Endothelial cell (in vitro differentiated cells): ENCODE measurements around the gene NPAS1. TPM values are rescaled to one million over a fixed set of nuclear protein-coding genes. Genes with fewer than 3 reads are reported as not detected.

Experiments used
- DNase-seq: peaks from one replicate; pipeline ENCODE4 v3.0.0; 2021; ENCODE audit warnings: low spot score
- H3K27ac Mint-ChIP-seq: one replicate; pipeline ENCODE4 v1.8.0; 2021; ENCODE audit warnings: mixed read lengths, inconsistent platforms; ENCODE audit not compliant: unreplicated experiment
- H3K27me3 Mint-ChIP-seq: one replicate; pipeline ENCODE4 v1.8.0; 2021; ENCODE audit warnings: mild to moderate bottlenecking, moderate library complexity, mixed read lengths, inconsistent platforms; ENCODE audit not compliant: unreplicated experiment
- H3K36me3 Mint-ChIP-seq: one replicate; pipeline ENCODE4 v1.8.0; 2021; ENCODE audit warnings: mild to moderate bottlenecking, low read depth, mixed read lengths, inconsistent platforms; ENCODE audit not compliant: unreplicated experiment
- H3K4me1 Mint-ChIP-seq: one replicate; pipeline ENCODE4 v1.8.0; 2021; ENCODE audit warnings: mild to moderate bottlenecking, mixed read lengths, inconsistent platforms; ENCODE audit not compliant: unreplicated experiment
- H3K4me3 Mint-ChIP-seq: one replicate; pipeline ENCODE4 v1.8.0; 2021; ENCODE audit warnings: mild to moderate bottlenecking, mixed read lengths, inconsistent platforms; ENCODE audit not compliant: unreplicated experiment
- H3K9me3 Mint-ChIP-seq: one replicate; pipeline ENCODE4 v1.8.0; 2021; ENCODE audit warnings: mixed read lengths, inconsistent platforms; ENCODE audit not compliant: unreplicated experiment
- total RNA-seq: library from RNA; stranded (reverse); fragmentation: NEBNext Ultra II Directional; extraction: Animal tissue kit (Norgen Biotek cat#: 25700); gene quantifications from one replicate; pipeline ENCODE4 v1.2.1, GENCODE V29; 2021; ENCODE audit not compliant: unreplicated experiment
- TF ChIP-seq, protein P1 (sequence below): fragments of 200-600 bp; sonication (generic); IDR thresholded peaks from one replicate; pipeline ENCODE4 v1.5.0; 2021; ENCODE audit warnings: antibody characterized with exemption; ENCODE audit not compliant: unreplicated experiment

NPAS1 gene
- total RNA-seq, 1 donor from 2014 or later, result 1.0 TPM

- H3K27ac Mint-ChIP-seq, result no peak overlapping the region
- no peaks in the 10 kb centered on the region for H3K36me3 Mint-ChIP-seq
- no peaks in the 10 kb centered on the region for H3K9me3 Mint-ChIP-seq
- peak overlapping the region; percentile 92 for H3K4me3 Mint-ChIP-seq
- peaks cover 11% of the 10 kb centered on the region for H3K4me1 Mint-ChIP-seq
- DNase-seq, result peak; percentile 94
- TF ChIP-seq, protein P1, sequence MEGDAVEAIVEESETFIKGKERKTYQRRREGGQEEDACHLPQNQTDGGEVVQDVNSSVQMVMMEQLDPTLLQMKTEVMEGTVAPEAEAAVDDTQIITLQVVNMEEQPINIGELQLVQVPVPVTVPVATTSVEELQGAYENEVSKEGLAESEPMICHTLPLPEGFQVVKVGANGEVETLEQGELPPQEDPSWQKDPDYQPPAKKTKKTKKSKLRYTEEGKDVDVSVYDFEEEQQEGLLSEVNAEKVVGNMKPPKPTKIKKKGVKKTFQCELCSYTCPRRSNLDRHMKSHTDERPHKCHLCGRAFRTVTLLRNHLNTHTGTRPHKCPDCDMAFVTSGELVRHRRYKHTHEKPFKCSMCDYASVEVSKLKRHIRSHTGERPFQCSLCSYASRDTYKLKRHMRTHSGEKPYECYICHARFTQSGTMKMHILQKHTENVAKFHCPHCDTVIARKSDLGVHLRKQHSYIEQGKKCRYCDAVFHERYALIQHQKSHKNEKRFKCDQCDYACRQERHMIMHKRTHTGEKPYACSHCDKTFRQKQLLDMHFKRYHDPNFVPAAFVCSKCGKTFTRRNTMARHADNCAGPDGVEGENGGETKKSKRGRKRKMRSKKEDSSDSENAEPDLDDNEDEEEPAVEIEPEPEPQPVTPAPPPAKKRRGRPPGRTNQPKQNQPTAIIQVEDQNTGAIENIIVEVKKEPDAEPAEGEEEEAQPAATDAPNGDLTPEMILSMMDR, result peak; percentile 98
- peaks cover 5% of the 10 kb centered on the region for H3K27me3 Mint-ChIP-seq
Observed at GRCh38 chr19:47035127-47036096, 15.8 kb downstream of the NPAS1 start.

- no peaks in the 10 kb centered on the region for H3K36me3 Mint-ChIP-seq
- peaks cover 4% of the 10 kb centered on the region for H3K27me3 Mint-ChIP-seq
- TF ChIP-seq, protein P1, result no peak
- peaks cover 11% of the 10 kb centered on the region for H3K4me1 Mint-ChIP-seq
- DNase-seq, result no peak
- H3K9me3 Mint-ChIP-seq, result no peaks in the 10 kb centered on the region
- peak overlapping the region; percentile 92 for H3K4me3 Mint-ChIP-seq
- H3K27ac Mint-ChIP-seq, result no peak overlapping the region
Observed at GRCh38 chr19:47036097-47036651, 16.5 kb downstream of the NPAS1 start.

DNA sequence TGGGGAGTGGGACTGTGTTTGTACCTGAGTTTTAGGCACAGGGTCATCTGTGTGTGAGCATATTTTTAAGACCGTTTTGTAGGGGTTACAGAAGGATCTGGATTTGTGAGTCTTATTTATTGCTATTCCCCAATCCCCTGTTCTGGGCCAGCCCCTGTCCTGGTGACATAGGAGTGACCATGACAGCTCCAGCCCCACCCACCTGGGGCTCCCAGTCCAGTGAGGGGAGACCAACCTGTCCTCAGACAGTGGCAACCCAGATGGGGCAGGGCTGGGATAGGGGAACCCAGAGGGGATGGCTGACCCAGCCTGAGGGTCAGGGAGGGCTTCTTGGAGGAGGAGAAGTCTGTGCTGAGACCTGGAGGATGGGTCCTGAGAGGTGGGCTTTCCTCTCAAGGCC lies 18.1 kb downstream of the NPAS1 start:
- Mint-ChIP-seq H3K4me1 (peaks cover 11% of the 10 kb centered on the region), H3K27ac (no peak overlapping the region), H3K36me3 (no peaks in the 10 kb centered on the region), H3K27me3 (peaks cover 4% of the 10 kb centered on the region), H3K4me3 (no peak overlapping the region), H3K9me3 (no peaks in the 10 kb centered on the region)
- TF ChIP-seq, protein P1, result no peak
- no peak for DNase-seq

GRCh38 chr19:47039239-47039874 lies 19.7 kb downstream of the NPAS1 start:
- no peak overlapping the region for H3K27ac Mint-ChIP-seq
- H3K4me1 Mint-ChIP-seq, result peaks cover 11% of the 10 kb centered on the region
- H3K36me3 Mint-ChIP-seq, result no peaks in the 10 kb centered on the region
- TF ChIP-seq, protein P1, result no peak
- no peaks in the 10 kb centered on the region for H3K9me3 Mint-ChIP-seq
- H3K4me3 Mint-ChIP-seq, result no peak overlapping the region
- peaks cover 4% of the 10 kb centered on the region for H3K27me3 Mint-ChIP-seq
- no peak for DNase-seq

- Mint-ChIP-seq H3K4me1 (peaks cover under 1% of the 10 kb centered on the region), H3K27ac (no peak overlapping the region)
- no peak for DNase-seq
Observed at GRCh38 chr19:47040869-47041268, 21.2 kb downstream of the NPAS1 start.

More at GRCh38 chr19:47040869-47041268, 21.2 kb downstream of the NPAS1 start:
- H3K36me3 Mint-ChIP-seq, result no peaks in the 10 kb centered on the region
- no peaks in the 10 kb centered on the region for H3K9me3 Mint-ChIP-seq
- H3K27me3 Mint-ChIP-seq, result no peaks in the 10 kb centered on the region
- TF ChIP-seq, protein P1, result no peak
- H3K4me3 Mint-ChIP-seq, result no peak overlapping the region
